Caco-2 (cell line): ENCODE measurements around the gene SLC7A8. TPM values are rescaled to one million over a fixed set of nuclear protein-coding genes. Genes with fewer than 3 reads are reported as not detected.
A peak's percentile ranks its signal among the peaks of the same experiment; 100 is the strongest.

Experiments used
- BruUV-seq: library from RNA; stranded (reverse); fragments of 400-500 nt; replicated peaks from 2 replicates; lab custom pipeline; 2021; lab: Mats Ljungman, UMichigan
- CTCF ChIA-PET: fragments of 300-600 bp; sonication (Branson Sonifier 250); formaldehyde crosslinking; loops from one replicate; lab custom pipeline; 2022; ENCODE audit warnings: antibody characterized with exemption; lab: Charles Lee
- POLR2A ChIA-PET: fragments of 300-600 bp; sonication (Branson Sonifier 250); formaldehyde crosslinking; loops from one replicate; lab custom pipeline; 2022; ENCODE audit warnings: antibody characterized with exemption; lab: Charles Lee
- DNase-seq, 2 experiments: peaks; one replicate each; pipeline versions ENCODE4 v3.0.0 to v3.0.0-alpha.2; 2020 to 2022
- H3K27me3 ChIP-seq: replicated peaks from 2 replicates; pipeline ENCODE4 v1.6.0; 2011; ENCODE audit warnings: low read length; ENCODE audit not compliant: control insufficient read depth, insufficient read depth
- H3K36me3 ChIP-seq: 2 replicates; pipeline ENCODE4 v1.5.1; 2011; ENCODE audit warnings: low read length; ENCODE audit not compliant: control insufficient read depth, insufficient read depth
- H3K4me1 ChIP-seq: fragments of 250-450 bp; sonication (Bioruptor Pico); 2 replicates; pipeline ENCODE4 v1.5.1; 2020; ENCODE audit warnings: mild to moderate bottlenecking
- H3K4me3 ChIP-seq: 2 replicates; pipeline ENCODE4 v1.5.1; 2011; ENCODE audit warnings: low read depth, mild to moderate bottlenecking, control low read depth, low read length
- H3K9me3 ChIP-seq: fragments of 250-450 bp; sonication (Bioruptor Pico); 2 replicates; pipeline ENCODE4 v1.5.1; 2020; ENCODE audit warnings: mild to moderate bottlenecking, moderate library complexity
- H3K27ac Mint-ChIP-seq: one replicate; pipeline ENCODE4 v1.8.0; 2022; ENCODE audit warnings: mixed read lengths; ENCODE audit not compliant: unreplicated experiment
- H3K27me3 Mint-ChIP-seq: one replicate; pipeline ENCODE4 v1.8.0; 2022; ENCODE audit warnings: mixed read lengths; ENCODE audit not compliant: insufficient read depth, unreplicated experiment
- H3K36me3 Mint-ChIP-seq: one replicate; pipeline ENCODE4 v1.8.0; 2022; ENCODE audit warnings: mild to moderate bottlenecking, mixed read lengths; ENCODE audit not compliant: insufficient read depth, unreplicated experiment
- H3K4me1 Mint-ChIP-seq: one replicate; pipeline ENCODE4 v1.8.0; 2022; ENCODE audit warnings: low read depth, mixed read lengths; ENCODE audit not compliant: unreplicated experiment
- H3K4me3 Mint-ChIP-seq: one replicate; pipeline ENCODE4 v1.8.0; 2022; ENCODE audit warnings: mild to moderate bottlenecking, moderate library complexity, mixed read lengths; ENCODE audit not compliant: unreplicated experiment
- H3K9me3 Mint-ChIP-seq: one replicate; pipeline ENCODE4 v1.8.0; 2022; ENCODE audit warnings: mixed read lengths; ENCODE audit not compliant: unreplicated experiment
- CTCF ChIP-seq, 2 experiments: fragments of 200-600 bp in 1 of 2; IDR thresholded peaks; 1 replicate in 1 of 2; 2 replicates in 1 of 2; pipeline versions ENCODE4 v1.5.1 to v1.8.0; 2011 to 2022; ENCODE audit warnings: antibody characterized with exemption in 1 of 2, control low read depth in 1 of 2, inconsistent platforms in 1 of 2, low read depth in 1 of 2, low read length in 1 of 2, mild to moderate bottlenecking in 1 of 2, moderate library complexity in 1 of 2; ENCODE audit not compliant: insufficient read depth in 1 of 2, severe bottlenecking in 1 of 2, unreplicated experiment in 1 of 2
- intact Hi-C: fragments of 100-400 bp; cut with micrococcal nuclease; formaldehyde crosslinking; loops from one replicate; pipeline ENCODE4 v1.10.0; 2022; ENCODE audit not compliant: unreplicated experiment
- total RNA-seq: library from RNA; stranded (reverse); gene quantifications from 2 replicates; pipeline ENCODE4 v1.2.3, GENCODE V29; 2022

Gene SLC7A8
- total RNA-seq, 1 experiment from 2014 or later = 26.9 TPM

DNA sequence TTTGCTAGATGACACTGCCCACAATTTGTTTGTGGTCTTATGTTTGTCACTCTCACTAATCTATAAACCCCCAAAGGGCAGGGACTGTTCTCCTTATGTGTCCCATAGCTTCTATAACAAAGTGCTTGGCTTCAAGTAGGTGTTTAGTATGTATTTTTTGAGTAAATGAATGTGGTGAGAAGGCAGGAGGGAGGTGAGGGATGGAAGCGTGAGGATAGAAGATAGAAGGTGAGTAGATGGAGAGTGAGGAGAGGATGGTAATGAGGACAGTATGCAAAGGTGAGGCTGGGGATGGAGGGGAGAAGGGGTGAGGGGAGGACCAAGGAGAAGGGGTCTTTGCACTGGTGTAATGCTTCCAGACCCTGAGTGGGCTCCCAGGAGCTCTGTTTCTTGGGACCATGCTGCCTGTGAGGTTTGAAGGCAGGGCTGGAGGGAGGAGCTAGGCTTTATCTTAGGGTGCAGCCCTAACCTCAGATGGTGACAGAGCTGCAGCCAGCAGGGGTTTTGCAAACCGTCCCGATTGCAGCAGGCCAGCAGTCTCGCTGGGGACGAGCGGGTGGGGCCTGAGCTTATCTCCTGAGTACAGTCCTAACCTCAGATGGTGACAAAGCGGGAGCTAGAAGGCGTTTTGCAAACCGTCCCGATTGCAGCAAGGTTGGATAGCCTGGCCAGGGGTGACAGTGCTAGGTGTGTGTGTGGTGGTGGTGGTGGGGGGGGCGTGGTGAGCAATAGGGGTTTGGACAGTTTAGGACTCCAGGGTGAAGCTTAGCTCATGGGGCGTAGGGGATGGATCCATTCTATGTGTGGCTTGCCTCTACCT is 70.9 kb downstream of the SLC7A8 start:
- Mint-ChIP-seq H3K4me3 (no peak overlapping the region), H3K9me3 (no peaks in the 10 kb centered on the region), H3K27ac (no peak overlapping the region), H3K4me1 (no peaks in the 10 kb centered on the region), H3K36me3 (no peaks in the 10 kb centered on the region), H3K27me3 (no peaks in the 10 kb centered on the region)
- ChIA-PET CTCF (interaction anchor here (0.6 to 3.0 kb wide), 7 partner anchors 8 to 373 kb away, joined by 3 to 24 read pairs (median 6); partner anchors contain the start of genes ACIN1 and C14orf119), POLR2A (interaction anchor here (1.2 kb wide), 1 partner anchor 17 kb away, joined by 7 read pairs; the partner anchor contains the start of gene C14orf119)
- H3K4me3 ChIP-seq = no peak overlapping the region
- BruUV-seq = no TSS peak
- TF ChIP-seq CTCF (IDR thresholded peaks at IDR 0.05; ENCODE audit: insufficient read depth in 1 of 2, low read depth in 1 of 2, low read length in 1 of 2, severe bottlenecking in 1 of 2, unreplicated experiment in 1 of 2) = no peak
- H3K9me3 ChIP-seq = no peaks in the 10 kb centered on the region
- H3K36me3 ChIP-seq = no peaks in the 10 kb centered on the region
- DNase-seq = peak in 1 of 2 experiments; percentile 25
- H3K4me1 ChIP-seq = no peaks in the 10 kb centered on the region
- H3K27me3 ChIP-seq = no peaks in the 10 kb centered on the region
- intact Hi-C loops = no loop called here

DNA sequence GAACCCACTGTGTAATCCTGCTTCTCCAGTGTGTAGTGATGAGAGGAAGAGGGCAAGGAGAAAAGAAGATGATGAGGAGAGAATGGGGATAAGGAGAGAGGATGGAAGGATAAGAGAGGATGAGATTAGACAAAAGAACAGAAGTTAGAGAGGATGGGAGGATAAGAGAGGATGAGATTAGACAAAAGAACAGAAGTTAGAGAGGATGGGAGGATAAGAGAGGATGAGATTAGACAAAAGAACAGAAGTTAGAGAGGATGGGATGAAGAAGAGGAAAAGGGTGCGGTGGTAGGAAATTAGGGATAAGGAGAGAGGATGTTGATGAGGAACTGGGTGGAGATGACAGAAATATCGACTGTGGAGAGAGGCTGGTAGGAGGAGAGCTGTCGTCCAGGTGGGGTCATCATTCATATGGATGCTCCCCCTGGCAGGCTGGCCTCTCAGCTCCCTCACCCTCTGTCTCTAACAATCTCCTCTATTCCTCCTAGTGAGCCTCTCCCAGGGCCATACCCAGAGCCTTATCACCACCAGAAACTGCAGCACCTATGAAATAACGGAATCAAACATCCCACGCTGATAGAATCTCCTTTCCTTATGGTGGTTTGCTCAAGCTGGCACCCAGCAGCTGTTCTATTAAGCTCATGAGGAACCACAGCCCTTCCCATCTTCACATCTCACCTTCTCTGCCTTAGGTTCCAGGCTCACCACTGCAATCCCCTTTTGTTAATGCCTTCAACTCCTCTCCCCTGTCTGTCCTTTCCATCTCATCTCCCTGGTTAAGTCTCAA is 72.7 kb downstream of the SLC7A8 start:
- no TSS peak for BruUV-seq

More for the DNA sequence above, 72.7 kb downstream of the SLC7A8 start:
- Histone ChIP-seq H3K27me3 (no peaks in the 10 kb centered on the region), H3K9me3 (no peaks in the 10 kb centered on the region), H3K4me3 (no peak overlapping the region), H3K4me1 (no peaks in the 10 kb centered on the region), H3K36me3 (no peaks in the 10 kb centered on the region)
- no peak for DNase-seq
- intact Hi-C loops = no loop called here
- Mint-ChIP-seq H3K4me1 (no peaks in the 10 kb centered on the region), H3K27me3 (no peaks in the 10 kb centered on the region), H3K9me3 (no peaks in the 10 kb centered on the region), H3K27ac (no peak overlapping the region), H3K4me3 (no peak overlapping the region), H3K36me3 (no peaks in the 10 kb centered on the region)
- ChIA-PET CTCF (interaction anchor here (0.6 to 3.0 kb wide), 4 partner anchors 9 to 145 kb away, joined by 4 to 24 read pairs (median 7); no protein-coding TSS in a partner anchor), POLR2A (interaction anchor here (0.8 kb wide), 1 partner anchor 16 kb away, joined by 3 read pairs; the partner anchor contains the start of genes ACIN1 and C14orf119)
- no peak for TF ChIP-seq CTCF (IDR thresholded peaks at IDR 0.05; ENCODE audit: insufficient read depth in 1 of 2, low read depth in 1 of 2, low read length in 1 of 2, severe bottlenecking in 1 of 2, unreplicated experiment in 1 of 2)
